ENCODE measurements around the gene PHKB.

PHKB gene

DNA sequence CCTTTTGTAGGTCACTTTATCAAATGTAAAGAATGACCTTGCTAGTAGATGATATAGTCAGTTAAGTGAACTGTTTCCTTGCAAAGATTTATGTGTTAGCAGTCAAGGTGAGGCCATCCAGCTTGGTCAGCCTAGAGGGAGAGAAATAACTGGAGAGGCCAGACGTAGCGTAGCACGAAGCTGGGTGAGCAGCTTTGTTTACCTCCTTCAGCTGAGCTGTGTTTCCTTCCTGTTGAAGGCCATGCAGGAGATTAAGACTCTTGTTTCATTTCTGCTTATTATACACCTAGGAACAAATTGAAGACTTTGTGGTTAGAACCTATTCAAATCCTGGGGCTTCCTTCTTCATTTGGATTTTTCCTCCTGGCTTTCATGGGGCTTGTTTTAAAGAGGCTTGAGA, 267.1 kb downstream of the PHKB start:
- Histone ChIP-seq H3K4me3 (ENCODE audit: low read length in 2 of 2) (no peak overlapping the region), H3K9me3 (ENCODE audit: control insufficient read depth in 2 of 2, low read length in 2 of 2) (no peaks in the 10 kb centered on the region), H3K9ac (ENCODE audit: low read depth in 1 of 2, low read length in 2 of 2) (no peak overlapping the region), H3K4me1 (ENCODE audit: control insufficient read depth in 2 of 2, insufficient read depth in 2 of 2, low read length in 2 of 2) (no peaks in the 10 kb centered on the region), H3K27ac (ENCODE audit: low read depth in 2 of 2, low read length in 2 of 2) (no peak overlapping the region), H3K36me3 (ENCODE audit: control insufficient read depth in 2 of 2, insufficient read depth in 2 of 2, low read length in 2 of 2) (no peaks in the 10 kb centered on the region), H3K27me3 (ENCODE audit: control insufficient read depth in 2 of 2, insufficient read depth in 2 of 2, low read length in 2 of 2) (no peaks in the 10 kb centered on the region)

DNA sequence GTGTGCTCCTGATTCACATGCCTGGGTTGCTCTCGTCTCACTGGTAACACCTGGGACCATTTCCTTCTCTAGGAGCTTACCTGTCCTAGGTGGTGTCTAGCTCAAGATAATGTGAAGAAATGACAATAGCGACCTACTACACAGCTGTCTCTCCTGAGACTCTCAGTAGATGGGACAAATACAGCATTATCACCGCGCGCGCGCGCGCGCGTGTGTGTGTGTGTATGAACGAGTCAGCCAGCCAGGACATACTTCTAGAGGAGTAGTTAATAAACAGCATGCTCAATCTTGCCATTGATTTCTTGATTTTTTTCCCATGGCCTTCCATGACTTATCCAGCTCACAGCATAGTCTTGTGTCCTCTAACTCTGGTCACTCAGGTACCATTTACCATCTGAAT, 268.6 kb downstream of the PHKB start:
- H3K27ac ChIP-seq (ENCODE audit: low read depth in 2 of 2, low read length in 2 of 2): no peak overlapping the region

DNA sequence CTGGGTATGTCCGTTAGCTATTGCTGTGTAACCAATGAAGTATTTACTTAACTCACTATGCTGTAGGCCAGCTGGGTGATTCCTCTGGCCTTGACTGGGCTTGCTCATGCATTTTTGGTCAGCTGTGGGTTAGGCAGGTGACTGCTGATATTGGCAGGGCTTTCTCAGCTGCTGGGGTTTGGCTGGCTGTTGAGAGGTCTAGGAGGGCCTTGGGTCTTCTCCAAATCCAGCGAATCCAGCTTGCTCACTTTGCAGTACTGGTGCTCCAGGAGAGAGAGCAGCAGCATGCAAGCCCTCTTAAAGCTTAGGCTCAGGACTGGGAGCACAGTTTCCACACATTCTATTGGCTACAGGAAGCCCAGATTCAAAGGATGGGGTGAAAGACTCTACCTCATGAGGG, 270.1 kb downstream of the PHKB start:
- H3K9ac ChIP-seq (ENCODE audit: low read depth in 1 of 2, low read length in 2 of 2): no peak overlapping the region
- H3K9me3 ChIP-seq (ENCODE audit: control insufficient read depth in 2 of 2, low read length in 2 of 2): no peaks in the 10 kb centered on the region
- no peak overlapping the region for H3K4me3 ChIP-seq (ENCODE audit: low read length in 2 of 2)
- H3K27ac ChIP-seq (ENCODE audit: low read depth in 2 of 2, low read length in 2 of 2): no peak overlapping the region
- H3K36me3 ChIP-seq (ENCODE audit: control insufficient read depth in 2 of 2, insufficient read depth in 2 of 2, low read length in 2 of 2): no peaks in the 10 kb centered on the region
- no peaks in the 10 kb centered on the region for H3K4me1 ChIP-seq (ENCODE audit: control insufficient read depth in 2 of 2, insufficient read depth in 2 of 2, low read length in 2 of 2)
- H3K27me3 ChIP-seq (ENCODE audit: control insufficient read depth in 2 of 2, insufficient read depth in 2 of 2, low read length in 2 of 2): no peaks in the 10 kb centered on the region

More for the DNA sequence above, 268.6 kb downstream of the PHKB start:
- Histone ChIP-seq H3K9ac (ENCODE audit: low read depth in 1 of 2, low read length in 2 of 2) (no peak overlapping the region), H3K4me1 (ENCODE audit: control insufficient read depth in 2 of 2, insufficient read depth in 2 of 2, low read length in 2 of 2) (no peaks in the 10 kb centered on the region), H3K4me3 (ENCODE audit: low read length in 2 of 2) (no peak overlapping the region), H3K9me3 (ENCODE audit: control insufficient read depth in 2 of 2, low read length in 2 of 2) (no peaks in the 10 kb centered on the region), H3K36me3 (ENCODE audit: control insufficient read depth in 2 of 2, insufficient read depth in 2 of 2, low read length in 2 of 2) (no peaks in the 10 kb centered on the region), H3K27me3 (ENCODE audit: control insufficient read depth in 2 of 2, insufficient read depth in 2 of 2, low read length in 2 of 2) (no peaks in the 10 kb centered on the region)

DNA sequence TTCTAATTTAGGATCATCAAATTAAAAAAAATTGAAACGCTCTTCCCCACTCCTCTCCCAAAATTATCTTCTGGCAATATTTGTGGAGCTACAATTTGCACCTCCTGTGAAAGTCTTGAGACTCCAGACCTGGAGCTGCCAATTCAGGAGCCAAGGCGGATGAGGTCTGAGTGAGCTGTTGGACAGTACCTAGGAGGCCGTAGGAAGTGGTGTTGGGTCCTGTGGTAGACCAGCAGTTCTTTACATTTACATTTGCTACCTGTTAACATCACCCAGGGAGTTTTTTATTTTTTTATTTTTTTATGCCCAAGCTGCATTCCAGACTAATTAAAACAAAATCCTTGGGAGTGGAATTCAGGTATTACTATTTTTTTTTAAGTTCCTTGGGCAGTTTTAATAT, 271.0 kb downstream of the PHKB start:
- no peak overlapping the region for H3K9ac ChIP-seq (ENCODE audit: low read depth in 1 of 2, low read length in 2 of 2)
- H3K4me1 ChIP-seq (ENCODE audit: control insufficient read depth in 2 of 2, insufficient read depth in 2 of 2, low read length in 2 of 2): no peaks in the 10 kb centered on the region
- no peak overlapping the region for H3K4me3 ChIP-seq (ENCODE audit: low read length in 2 of 2)
- no peaks in the 10 kb centered on the region for H3K36me3 ChIP-seq (ENCODE audit: control insufficient read depth in 2 of 2, insufficient read depth in 2 of 2, low read length in 2 of 2)
- H3K27ac ChIP-seq (ENCODE audit: low read depth in 2 of 2, low read length in 2 of 2): no peak overlapping the region
- H3K9me3 ChIP-seq (ENCODE audit: control insufficient read depth in 2 of 2, low read length in 2 of 2): no peaks in the 10 kb centered on the region
- no peaks in the 10 kb centered on the region for H3K27me3 ChIP-seq (ENCODE audit: control insufficient read depth in 2 of 2, insufficient read depth in 2 of 2, low read length in 2 of 2)

DNA sequence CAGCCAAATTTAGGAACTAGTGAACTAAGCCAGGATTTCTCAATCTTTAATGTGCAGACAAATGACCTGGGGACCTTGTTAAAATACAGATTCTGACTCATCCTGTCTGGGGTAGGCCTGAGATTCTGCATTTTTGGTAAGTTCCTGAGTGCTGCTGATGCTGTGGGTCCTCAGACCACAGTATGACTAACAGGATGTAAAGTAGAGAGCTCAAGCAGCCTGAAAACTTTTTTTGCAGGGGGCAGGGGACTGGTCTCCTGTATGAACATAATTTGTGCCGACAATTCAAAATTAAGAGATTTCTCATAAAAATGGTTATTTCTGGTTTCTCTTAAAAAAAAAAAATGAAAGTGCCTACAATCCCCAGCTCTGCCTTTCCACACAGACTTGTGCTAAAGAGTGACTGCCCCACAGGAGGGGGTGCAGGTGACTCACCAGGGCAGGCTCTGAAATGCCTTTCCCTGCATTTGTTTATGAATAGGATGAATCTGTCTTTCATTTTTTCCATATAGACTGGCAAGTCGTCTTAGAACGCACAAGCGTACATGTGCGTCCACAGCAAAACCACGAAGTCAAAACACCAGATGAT, 271.5 kb downstream of the PHKB start:
- no peak overlapping the region for H3K4me3 ChIP-seq (ENCODE audit: low read length in 2 of 2)
- H3K9ac ChIP-seq (ENCODE audit: low read depth in 1 of 2, low read length in 2 of 2): no peak overlapping the region
- H3K9me3 ChIP-seq (ENCODE audit: control insufficient read depth in 2 of 2, low read length in 2 of 2): no peaks in the 10 kb centered on the region
- H3K27ac ChIP-seq (ENCODE audit: low read depth in 2 of 2, low read length in 2 of 2): no peak overlapping the region
- no peaks in the 10 kb centered on the region for H3K36me3 ChIP-seq (ENCODE audit: control insufficient read depth in 2 of 2, insufficient read depth in 2 of 2, low read length in 2 of 2)
- no peaks in the 10 kb centered on the region for H3K4me1 ChIP-seq (ENCODE audit: control insufficient read depth in 2 of 2, insufficient read depth in 2 of 2, low read length in 2 of 2)
- H3K27me3 ChIP-seq (ENCODE audit: control insufficient read depth in 2 of 2, insufficient read depth in 2 of 2, low read length in 2 of 2): no peaks in the 10 kb centered on the region

DNA sequence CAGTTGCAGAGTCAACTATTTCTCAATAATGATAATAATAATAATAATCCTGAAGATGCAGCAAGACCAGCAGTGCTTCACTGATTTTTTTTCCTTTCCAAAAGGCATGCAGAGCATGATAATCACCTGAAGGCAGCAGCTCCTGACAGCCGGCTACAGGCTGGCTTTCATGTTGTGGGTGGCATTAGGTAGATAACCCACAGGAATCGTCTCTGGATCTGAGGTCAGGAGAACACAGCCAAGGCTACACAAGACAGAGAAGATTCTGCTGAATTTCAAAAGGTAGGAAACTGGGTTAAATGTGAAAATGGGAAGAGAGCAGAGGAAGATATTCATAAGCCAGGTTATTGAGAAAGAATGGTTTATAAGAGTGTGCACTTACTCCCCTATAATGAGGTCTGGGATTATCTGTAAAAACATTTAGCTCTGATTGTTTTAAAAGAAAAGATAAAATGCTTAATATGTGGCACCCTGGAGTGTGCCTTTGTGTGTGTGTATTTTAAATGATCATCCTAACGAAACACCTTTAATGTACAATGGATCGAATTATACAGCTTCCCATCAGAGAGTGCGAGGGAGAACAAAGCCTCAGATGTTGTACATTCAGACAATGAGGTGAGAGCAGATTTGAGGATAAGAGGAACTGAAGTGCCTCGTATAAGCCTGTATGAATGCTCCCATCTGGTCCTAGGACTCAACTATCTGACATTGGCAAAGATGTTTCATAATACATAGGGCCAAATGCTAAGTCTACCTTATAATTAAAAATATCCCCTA, 273.1 kb downstream of the PHKB start:
- no peak overlapping the region for H3K4me3 ChIP-seq (ENCODE audit: low read length in 2 of 2)
- no peak overlapping the region for H3K27ac ChIP-seq (ENCODE audit: low read depth in 2 of 2, low read length in 2 of 2)
- no peaks in the 10 kb centered on the region for H3K27me3 ChIP-seq (ENCODE audit: control insufficient read depth in 2 of 2, insufficient read depth in 2 of 2, low read length in 2 of 2)
- no peaks in the 10 kb centered on the region for H3K36me3 ChIP-seq (ENCODE audit: control insufficient read depth in 2 of 2, insufficient read depth in 2 of 2, low read length in 2 of 2)
- no peak overlapping the region for H3K9ac ChIP-seq (ENCODE audit: low read depth in 1 of 2, low read length in 2 of 2)
- no peaks in the 10 kb centered on the region for H3K4me1 ChIP-seq (ENCODE audit: control insufficient read depth in 2 of 2, insufficient read depth in 2 of 2, low read length in 2 of 2)
- no peaks in the 10 kb centered on the region for H3K9me3 ChIP-seq (ENCODE audit: control insufficient read depth in 2 of 2, low read length in 2 of 2)

DNA sequence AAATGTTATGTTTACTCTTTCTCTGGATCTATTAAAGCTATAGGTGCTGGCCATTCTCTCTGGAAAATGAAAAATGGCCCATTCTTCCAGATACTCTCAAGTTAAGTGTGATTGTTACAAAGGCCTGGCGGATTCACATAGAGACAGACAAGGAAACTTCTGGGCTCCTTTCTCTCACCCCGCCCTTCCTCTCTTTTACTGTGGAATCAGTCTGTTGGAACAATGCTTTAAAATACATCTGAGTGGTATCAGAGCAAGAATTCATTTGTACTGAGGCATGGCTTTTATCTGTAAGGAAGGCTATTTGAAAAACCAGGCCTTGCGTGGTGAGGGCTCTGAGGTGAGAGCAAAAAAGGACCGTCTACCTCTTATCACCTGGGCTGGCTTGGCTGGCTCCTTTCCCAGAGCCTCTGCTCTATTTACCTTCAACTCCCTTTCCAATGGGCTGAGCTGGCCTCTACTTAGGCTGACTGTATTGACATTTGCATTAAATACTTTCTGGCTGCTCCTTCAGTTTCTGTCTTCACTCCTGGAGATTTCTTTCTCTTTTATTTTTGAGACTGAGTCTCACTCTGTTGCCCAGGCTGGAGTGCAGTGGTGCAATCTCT, 274.0 kb downstream of the PHKB start:
- Histone ChIP-seq H3K4me3 (ENCODE audit: low read length in 2 of 2) (no peak overlapping the region), H3K9ac (ENCODE audit: low read depth in 1 of 2, low read length in 2 of 2) (no peak overlapping the region), H3K27ac (ENCODE audit: low read depth in 2 of 2, low read length in 2 of 2) (no peak overlapping the region), H3K27me3 (ENCODE audit: control insufficient read depth in 2 of 2, insufficient read depth in 2 of 2, low read length in 2 of 2) (no peaks in the 10 kb centered on the region), H3K9me3 (ENCODE audit: control insufficient read depth in 2 of 2, low read length in 2 of 2) (no peaks in the 10 kb centered on the region), H3K36me3 (ENCODE audit: control insufficient read depth in 2 of 2, insufficient read depth in 2 of 2, low read length in 2 of 2) (no peaks in the 10 kb centered on the region), H3K4me1 (ENCODE audit: control insufficient read depth in 2 of 2, insufficient read depth in 2 of 2, low read length in 2 of 2) (no peaks in the 10 kb centered on the region)

DNA sequence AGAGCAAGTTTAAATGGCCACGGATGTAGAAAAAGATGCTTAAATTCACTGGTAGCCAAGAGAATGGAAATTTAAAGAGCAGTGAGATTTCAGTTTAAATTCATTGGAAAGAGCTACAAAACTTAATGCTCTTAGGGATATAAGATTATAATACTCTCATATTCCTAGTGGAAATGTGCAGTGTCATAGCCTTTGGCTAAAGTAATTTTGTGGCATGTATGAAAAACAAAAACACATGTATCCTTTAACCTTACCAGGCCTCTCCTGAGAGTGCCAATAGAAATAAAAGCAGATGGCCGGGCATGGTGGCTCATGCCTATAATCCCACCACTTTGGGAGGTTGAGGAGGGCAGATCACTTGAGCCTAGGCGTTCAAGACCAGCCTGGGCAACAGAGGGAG, 289.2 kb downstream of the PHKB start:
- H3K36me3 ChIP-seq (ENCODE audit: control insufficient read depth in 2 of 2, insufficient read depth in 2 of 2, low read length in 2 of 2): no peaks in the 10 kb centered on the region
- no peaks in the 10 kb centered on the region for H3K4me1 ChIP-seq (ENCODE audit: control insufficient read depth in 2 of 2, insufficient read depth in 2 of 2, low read length in 2 of 2)
- H3K27ac ChIP-seq (ENCODE audit: low read depth in 2 of 2, low read length in 2 of 2): no peak overlapping the region
- no peak overlapping the region for H3K4me3 ChIP-seq (ENCODE audit: low read length in 2 of 2)
- H3K9me3 ChIP-seq (ENCODE audit: control insufficient read depth in 2 of 2, low read length in 2 of 2): no peaks in the 10 kb centered on the region
- H3K9ac ChIP-seq (ENCODE audit: low read depth in 1 of 2, low read length in 2 of 2): no peak overlapping the region
- H3K27me3 ChIP-seq (ENCODE audit: control insufficient read depth in 2 of 2, insufficient read depth in 2 of 2, low read length in 2 of 2): no peaks in the 10 kb centered on the region
